Astrocyte of the cerebellum (primary cell): ENCODE measurements around the gene WWC1.

Source experiments
- DNase-seq: peaks from one replicate; pipeline ENCODE4 v3.0.0-alpha.2; 2011; ENCODE audit warnings: low read depth
- H3K4me3 ChIP-seq: 2 replicates; pipeline ENCODE4 v1.5.1; 2011; ENCODE audit warnings: mild to moderate bottlenecking, low read depth, low read length, moderate library complexity
- CTCF ChIP-seq: IDR thresholded peaks from 2 replicates; pipeline ENCODE4 v1.5.1; 2012; ENCODE audit warnings: low read length, low read depth, moderate library complexity, mild to moderate bottlenecking; ENCODE audit errors: missing control alignments
- in situ Hi-C: cut with HindIII; loops from 2 replicates; pipeline ENCODE4 v1.10.0; 2017; ENCODE audit warnings: low sequenced_read_pairs

Gene WWC1

GRCh38 chr5:168400429-168401220 lies 109.2 kb downstream of the WWC1 start:
- TF ChIP-seq CTCF, result no peak
- no peak overlapping the region for H3K4me3 ChIP-seq
- in situ Hi-C loops, result loop anchor here (5.0 kb wide), 2 partner anchors 48 to 78 kb away; no protein-coding TSS in a partner anchor
- DNase-seq, result no peak

- in situ Hi-C loops, result loop anchor here (5.0 kb wide), 2 partner anchors 49 to 79 kb away; no protein-coding TSS in a partner anchor
- DNase-seq, result no peak
- no peak for TF ChIP-seq CTCF
- no peak overlapping the region for H3K4me3 ChIP-seq
These were observed 109.8 kb downstream of the WWC1 start for GRCh38 chr5:168401226-168401625.

- in situ Hi-C loops, result loop anchor here (5.0 kb wide), 2 partner anchors 50 to 80 kb away; no protein-coding TSS in a partner anchor
- DNase-seq, result no peak
- TF ChIP-seq CTCF, result no peak
- H3K4me3 ChIP-seq, result no peak overlapping the region
These were observed 110.4 kb downstream of the WWC1 start for GRCh38 chr5:168401880-168402279.

- peak; percentile 94 for DNase-seq
- in situ Hi-C loops, result loop anchor here (5.0 kb wide), 2 partner anchors 52 to 82 kb away; no protein-coding TSS in a partner anchor
These were observed 112.9 kb downstream of the WWC1 start for GRCh38 chr5:168404365-168404764.

GRCh38 chr5:168407211-168407610 lies 115.8 kb downstream of the WWC1 start:
- no peak for DNase-seq
- no peak for TF ChIP-seq CTCF

More at GRCh38 chr5:168404365-168404764, 112.9 kb downstream of the WWC1 start:
- H3K4me3 ChIP-seq, result no peak overlapping the region
- TF ChIP-seq CTCF, result peak; percentile 9

GRCh38 chr5:168408561-168409305 lies 117.3 kb downstream of the WWC1 start:
- no peak for TF ChIP-seq CTCF
- no peak overlapping the region for H3K4me3 ChIP-seq
- in situ Hi-C loops, result no loop called here
- DNase-seq, result no peak

More at GRCh38 chr5:168407211-168407610, 115.8 kb downstream of the WWC1 start:
- in situ Hi-C loops, result no loop called here
- no peak overlapping the region for H3K4me3 ChIP-seq
